Endothelial cell of umbilical vein (primary cell): Measurements from ENCODE around the gene ATRNL1.

Source experiments
- EZH2 ChIP-seq: IDR thresholded peaks from 2 replicates; pipeline ENCODE4 v1.6.1; 2012; ENCODE audit warnings: borderline replicate concordance, low read depth, mild to moderate bottlenecking, moderate library complexity, low read length, inconsistent platforms; ENCODE audit not compliant: severe bottlenecking
- FOS ChIP-seq: IDR thresholded peaks from 2 replicates; pipeline ENCODE4 v1.6.1; 2011; ENCODE audit warnings: mild to moderate bottlenecking, low read length, moderate library complexity, borderline replicate concordance; ENCODE audit not compliant: insufficient read depth
- POLR2A ChIP-seq: IDR thresholded peaks from 2 replicates; pipeline ENCODE4 v1.6.1; 2012; ENCODE audit warnings: low read depth, mild to moderate bottlenecking, control low read depth, low read length
- TF ChIP-seq, protein P1 (sequence below), 2 donors: IDR thresholded peaks; 1 replicate in 1 of 2; 2 replicates in 1 of 2; pipeline ENCODE4 v1.5.1; 2011; ENCODE audit warnings: low read length in 2 of 2, mild to moderate bottlenecking in 2 of 2, moderate library complexity in 2 of 2, control low read depth in 1 of 2, inconsistent platforms in 1 of 2, low read depth in 1 of 2; ENCODE audit not compliant: insufficient read depth in 1 of 2; ENCODE audit errors: extremely low read depth in 1 of 2
- TF ChIP-seq, protein P2 (sequence below): IDR thresholded peaks from 2 replicates; pipeline ENCODE4 v1.6.1; 2011; ENCODE audit not compliant: insufficient read depth, insufficient read length

DNA sequence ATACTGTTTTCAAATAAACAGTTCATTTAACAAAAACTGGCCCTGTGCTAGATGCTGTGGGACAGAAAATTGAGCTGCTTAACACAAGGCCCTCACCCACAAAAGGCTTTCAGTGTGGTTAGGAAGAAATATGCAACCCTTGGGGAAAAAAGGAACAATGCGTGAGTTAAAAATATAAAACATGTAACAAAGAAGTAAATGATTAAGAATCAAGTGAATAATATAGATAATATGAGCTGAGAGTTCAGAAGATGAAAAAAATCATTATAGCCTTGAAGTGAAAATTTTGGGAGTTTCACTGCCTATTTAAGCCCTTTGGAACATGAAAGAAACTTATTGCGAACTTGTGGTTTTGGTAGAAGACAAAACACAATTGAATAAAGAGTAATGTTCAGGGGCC is 684.5 kb downstream of the ATRNL1 start:
- no peak for TF ChIP-seq POLR2A
- TF ChIP-seq, protein P1, sequence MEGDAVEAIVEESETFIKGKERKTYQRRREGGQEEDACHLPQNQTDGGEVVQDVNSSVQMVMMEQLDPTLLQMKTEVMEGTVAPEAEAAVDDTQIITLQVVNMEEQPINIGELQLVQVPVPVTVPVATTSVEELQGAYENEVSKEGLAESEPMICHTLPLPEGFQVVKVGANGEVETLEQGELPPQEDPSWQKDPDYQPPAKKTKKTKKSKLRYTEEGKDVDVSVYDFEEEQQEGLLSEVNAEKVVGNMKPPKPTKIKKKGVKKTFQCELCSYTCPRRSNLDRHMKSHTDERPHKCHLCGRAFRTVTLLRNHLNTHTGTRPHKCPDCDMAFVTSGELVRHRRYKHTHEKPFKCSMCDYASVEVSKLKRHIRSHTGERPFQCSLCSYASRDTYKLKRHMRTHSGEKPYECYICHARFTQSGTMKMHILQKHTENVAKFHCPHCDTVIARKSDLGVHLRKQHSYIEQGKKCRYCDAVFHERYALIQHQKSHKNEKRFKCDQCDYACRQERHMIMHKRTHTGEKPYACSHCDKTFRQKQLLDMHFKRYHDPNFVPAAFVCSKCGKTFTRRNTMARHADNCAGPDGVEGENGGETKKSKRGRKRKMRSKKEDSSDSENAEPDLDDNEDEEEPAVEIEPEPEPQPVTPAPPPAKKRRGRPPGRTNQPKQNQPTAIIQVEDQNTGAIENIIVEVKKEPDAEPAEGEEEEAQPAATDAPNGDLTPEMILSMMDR (IDR thresholded peaks at IDR 0.05; ENCODE audit: extremely low read depth in 1 of 2, insufficient read depth in 1 of 2, low read depth in 1 of 2, low read length in 2 of 2): no peak
- TF ChIP-seq EZH2: no peak
- TF ChIP-seq, protein P2, sequence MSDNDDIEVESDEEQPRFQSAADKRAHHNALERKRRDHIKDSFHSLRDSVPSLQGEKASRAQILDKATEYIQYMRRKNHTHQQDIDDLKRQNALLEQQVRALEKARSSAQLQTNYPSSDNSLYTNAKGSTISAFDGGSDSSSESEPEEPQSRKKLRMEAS: no peak
- no peak for TF ChIP-seq FOS
